Esophagus squamous epithelium (tissue), 4 donors: Measurements from ENCODE around the gene IFRD2.

Experiments
- CTCF ChIP-seq, 6 experiments: fragments of 450-650 bp in 4 of 6; fragments of 200-600 bp in 2 of 6; sonication (generic) in 2 of 6; IDR thresholded peaks; one replicate each; pipeline ENCODE4 v1.5.1; 2016 to 2019; ENCODE audit warnings: antibody characterized with exemption in 6 of 6, mild to moderate bottlenecking in 4 of 6, moderate library complexity in 4 of 6
- POLR2A ChIP-seq, 4 donors: fragments of 450-650 bp; IDR thresholded peaks; one replicate each; pipeline ENCODE4 v1.6.1; 2017; ENCODE audit warnings: antibody characterized with exemption in 4 of 4, mild to moderate bottlenecking in 4 of 4, moderate library complexity in 3 of 4

- TF ChIP-seq CTCF (IDR thresholded peaks at IDR 0.05) (no peak), POLR2A (IDR thresholded peaks at IDR 0.05) (no peak)
Observed at GRCh38 chr3:50276762-50277101, 15.5 kb downstream of the IFRD2 start.
